Measurements from ENCODE around the gene USP49. TPM values are rescaled to one million over a fixed set of nuclear protein-coding genes. Genes with fewer than 3 reads are reported as not detected.
"Not testable (repeated sequence)": the region's sequence is repeated elsewhere in the genome, so short reads cannot be mapped to it uniquely, and the experiment has no call there.

Gene USP49
- total RNA-seq, result 1.8 and 4.1 TPM in 2 replicates

GRCh38 chr6:41895300-41896233 is at the start of gene USP49:
Gene USP49 (minus strand): TSS chr6:41895375. CDS start chr6:41806983, 88,392 bp downstream.
- peak; percentile 62 for DNase-seq (ENCODE audit: extremely low read depth, low read depth, low spot score)

GRCh38 chr6:41943456-41943855 is 48.3 kb upstream of the USP49 start:
- DNase-seq (ENCODE audit: extremely low read depth, low read depth, low spot score), result no peak

GRCh38 chr6:41942882-41943281 is 47.7 kb upstream of the USP49 start:
- DNase-seq (ENCODE audit: extremely low read depth, low read depth, low spot score), result not testable (repeated sequence)

DNA sequence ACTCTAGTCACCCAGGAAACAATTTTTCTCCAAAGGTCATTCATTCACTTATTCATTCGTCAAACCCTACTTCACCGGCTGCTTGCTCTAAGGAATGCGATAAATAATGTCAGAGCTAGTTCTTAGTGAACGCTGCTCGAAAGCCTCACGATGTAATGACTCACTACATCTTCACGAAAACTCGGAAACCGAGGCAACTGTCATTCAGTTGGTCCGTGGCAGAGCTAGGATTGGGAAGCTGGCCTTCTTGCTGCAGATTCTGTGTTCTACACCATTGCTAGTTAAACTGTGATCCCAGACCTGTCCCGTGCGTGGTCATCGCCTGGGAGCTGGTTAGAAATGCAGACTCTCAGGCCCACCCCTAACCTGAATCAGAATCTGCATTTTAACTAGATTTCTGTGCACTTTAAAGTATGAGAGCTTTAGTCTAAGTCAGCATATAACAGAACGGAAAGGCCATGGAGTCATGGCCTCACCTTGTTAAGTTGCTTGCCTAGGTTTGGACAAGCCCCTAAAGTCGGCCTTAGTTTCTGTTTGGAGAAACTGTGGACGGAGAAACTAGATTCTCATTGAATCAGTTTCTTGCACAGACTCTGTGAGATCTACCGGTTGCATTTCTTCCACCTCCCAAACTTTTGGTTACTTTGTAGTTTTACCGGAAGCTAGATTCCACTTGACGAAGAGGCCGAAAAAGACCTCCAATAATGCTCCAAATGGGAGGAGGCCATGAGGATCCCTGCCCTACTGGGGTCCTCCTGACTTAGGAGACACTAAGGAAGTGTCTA is 47.1 kb upstream of the USP49 start:
- no peak for DNase-seq (ENCODE audit: extremely low read depth, low read depth, low spot score)

DNA sequence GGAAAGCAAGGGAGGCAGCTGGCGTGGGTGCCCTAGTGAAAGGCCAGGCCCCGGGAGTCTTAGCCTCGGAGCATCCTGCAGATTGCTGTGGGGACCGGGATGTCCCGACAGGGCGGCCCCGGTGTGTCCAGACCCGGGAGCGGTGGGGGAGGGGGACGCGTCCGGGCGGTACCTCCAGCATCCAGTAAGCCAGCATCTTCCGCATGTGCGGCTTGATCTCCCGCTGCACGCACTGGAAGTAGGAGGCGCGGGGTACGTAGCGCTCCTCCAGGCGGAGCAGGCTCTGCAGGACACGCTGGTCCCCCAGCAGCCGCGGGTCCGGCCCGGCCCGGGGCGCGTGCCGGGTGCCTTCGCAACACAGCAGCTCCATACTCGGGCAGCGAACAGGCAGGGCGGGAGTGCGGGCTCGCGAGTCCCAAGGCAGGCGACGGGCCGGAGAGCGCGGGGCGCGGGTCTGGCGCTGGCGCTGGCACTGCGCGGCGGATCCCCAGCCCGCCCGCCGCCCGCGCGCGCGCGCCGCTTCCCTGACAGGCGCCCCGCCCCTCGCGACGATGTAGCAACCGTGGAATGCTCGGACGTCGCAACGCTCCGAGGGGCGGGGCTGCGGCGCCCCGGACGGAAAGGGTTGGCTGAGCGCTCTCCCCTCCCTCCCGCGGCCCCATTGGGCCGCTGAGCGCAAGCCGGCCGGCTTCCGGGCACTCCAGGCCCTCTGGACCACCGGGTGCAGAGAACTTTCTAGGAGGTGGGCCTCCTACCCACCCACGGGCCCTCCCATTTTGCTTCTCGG is 46.3 kb upstream of the USP49 start, which contains the start of gene CCND3:
Gene CCND3, minus strand, starts transcription at position 529 of the 787 bp plus-strand sequence. Its CDS starts 159 bp downstream, at position 370.
- no peak for DNase-seq (ENCODE audit: extremely low read depth, low read depth, low spot score)

- DNase-seq (ENCODE audit: extremely low read depth, low read depth, low spot score), result no peak
These were observed 45.6 kb upstream of the USP49 start for GRCh38 chr6:41940759-41941279.

DNA sequence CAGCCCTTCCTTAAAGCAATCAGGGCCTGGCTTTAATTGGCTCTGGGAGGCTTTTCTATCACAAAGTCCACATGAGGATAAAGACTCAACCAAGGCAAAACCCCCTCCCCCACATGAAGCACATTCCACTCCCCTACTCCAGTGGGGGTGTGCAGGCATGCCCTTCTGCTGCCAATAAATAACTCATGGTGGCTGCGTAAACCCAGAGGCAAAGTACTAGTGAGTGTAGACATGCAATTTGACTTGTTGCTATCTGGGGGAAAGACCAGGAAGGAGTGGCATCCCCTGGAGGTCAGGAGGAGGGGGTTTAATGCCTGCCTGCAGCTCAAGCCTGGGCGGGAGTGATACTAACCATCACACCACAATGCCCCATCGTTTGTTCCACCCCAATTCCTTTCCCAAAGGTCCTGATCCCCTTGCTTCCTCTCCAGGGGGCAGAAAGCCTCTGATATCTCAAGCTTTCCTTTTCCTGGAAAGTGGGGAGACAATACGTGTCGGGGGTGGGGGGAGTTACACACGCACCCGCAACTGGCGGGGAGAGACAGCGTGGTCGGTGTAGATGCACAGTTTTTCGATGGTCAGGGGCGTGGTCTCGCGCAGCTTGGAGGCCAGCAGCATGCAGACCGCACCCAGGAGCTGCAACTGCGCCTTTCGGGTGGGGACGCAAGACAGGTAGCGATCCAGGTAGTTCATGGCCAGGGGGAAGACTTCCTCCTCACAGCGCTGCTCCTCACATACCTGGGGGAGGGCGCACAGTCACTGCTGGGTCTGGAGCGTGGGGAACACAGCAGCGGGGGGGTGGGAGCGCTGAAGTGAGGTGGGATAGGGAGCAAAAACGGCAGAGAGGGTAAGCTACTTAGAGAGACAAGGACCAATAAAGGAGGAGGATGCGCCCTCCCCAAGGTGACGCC is 44.9 kb upstream of the USP49 start:
- DNase-seq (ENCODE audit: extremely low read depth, low read depth, low spot score), result no peak

- DNase-seq (ENCODE audit: extremely low read depth, low read depth, low spot score), result no peak
These were observed 44.1 kb upstream of the USP49 start for GRCh38 chr6:41939176-41939847.

GRCh38 chr6:41938590-41939175 is 43.5 kb upstream of the USP49 start:
- no peak for DNase-seq (ENCODE audit: extremely low read depth, low read depth, low spot score)

- DNase-seq (ENCODE audit: extremely low read depth, low read depth, low spot score), result no peak
These were observed 42.8 kb upstream of the USP49 start for GRCh38 chr6:41937861-41938574.

DNA sequence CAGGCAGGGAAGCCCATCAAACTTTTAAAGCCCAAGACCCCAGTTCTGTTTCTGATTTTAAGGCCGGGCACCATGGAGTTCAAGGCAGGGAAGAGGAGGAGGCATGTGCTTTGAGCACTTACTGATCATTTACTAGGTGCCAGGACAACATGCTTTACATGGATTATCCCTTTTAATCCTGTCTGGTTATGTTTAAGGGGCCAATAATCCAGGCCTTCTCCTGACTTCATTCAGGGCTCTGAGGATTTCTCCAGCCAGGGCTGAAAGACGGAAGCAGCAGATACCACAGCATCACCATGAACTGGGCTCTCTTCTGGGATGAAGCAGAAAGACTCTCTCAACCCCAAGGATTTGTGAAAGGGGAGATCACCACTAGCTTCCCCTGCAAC is 42.3 kb upstream of the USP49 start:
- DNase-seq (ENCODE audit: extremely low read depth, low read depth, low spot score), result no peak

DNA sequence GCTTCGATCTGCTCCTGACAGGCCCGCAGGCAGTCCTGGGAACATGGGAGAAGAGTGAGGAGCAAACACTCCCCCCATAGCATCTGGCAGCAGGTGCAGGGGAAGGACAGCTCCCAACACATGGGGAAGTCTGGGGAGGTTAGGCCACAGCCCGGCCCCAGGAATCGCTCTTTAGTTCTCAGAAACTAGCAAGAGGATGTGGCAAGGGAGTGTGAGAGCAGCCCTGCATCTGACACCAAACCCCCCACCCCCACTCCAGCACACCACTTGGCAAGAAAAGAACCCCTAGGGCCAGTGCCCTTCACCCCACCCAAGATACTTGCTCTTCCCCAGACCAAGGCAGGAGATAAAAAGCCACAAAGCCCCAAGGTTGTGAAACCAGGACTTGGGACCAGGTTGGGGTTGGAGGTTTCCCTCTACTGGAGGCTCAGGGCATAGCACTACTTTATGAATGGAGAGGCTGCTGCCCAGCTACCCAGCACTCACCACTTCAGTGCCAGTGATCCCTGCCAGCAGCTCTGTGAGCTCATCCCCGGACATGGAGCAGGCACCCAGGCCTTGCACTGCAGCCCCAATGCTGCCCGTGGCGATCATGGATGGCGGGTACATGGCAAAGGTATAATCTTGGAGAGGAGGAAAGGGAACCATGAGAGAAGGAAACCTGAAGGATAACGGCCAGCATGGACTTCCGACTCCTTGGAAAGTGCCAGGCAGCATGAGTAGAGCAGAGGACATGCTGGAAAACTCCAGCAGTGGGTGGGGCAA is 41.1 kb upstream of the USP49 start:
- DNase-seq (ENCODE audit: extremely low read depth, low read depth, low spot score), result no peak

GRCh38 chr6:41935685-41936072 is 40.5 kb upstream of the USP49 start:
- DNase-seq (ENCODE audit: extremely low read depth, low read depth, low spot score), result no peak

DNA sequence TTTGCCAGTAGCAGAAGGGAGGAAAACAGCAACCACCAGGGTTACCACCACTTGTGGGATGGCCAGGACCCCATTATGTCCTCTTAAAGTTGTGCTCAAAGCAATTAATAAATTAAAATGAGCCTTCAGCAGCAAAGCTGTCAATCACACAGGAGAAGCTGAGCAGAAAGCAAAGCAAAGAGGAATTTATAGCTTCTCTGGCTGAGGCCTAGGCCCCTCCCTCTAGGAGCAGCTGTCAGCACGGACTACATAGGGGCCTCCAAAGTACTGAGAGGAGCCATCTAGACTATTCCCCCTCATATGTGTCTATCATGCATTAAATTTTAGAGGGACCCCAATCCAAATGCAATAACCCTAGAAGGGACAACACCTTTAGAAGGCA is 40.0 kb upstream of the USP49 start:
- DNase-seq (ENCODE audit: extremely low read depth, low read depth, low spot score), result no peak

DNA sequence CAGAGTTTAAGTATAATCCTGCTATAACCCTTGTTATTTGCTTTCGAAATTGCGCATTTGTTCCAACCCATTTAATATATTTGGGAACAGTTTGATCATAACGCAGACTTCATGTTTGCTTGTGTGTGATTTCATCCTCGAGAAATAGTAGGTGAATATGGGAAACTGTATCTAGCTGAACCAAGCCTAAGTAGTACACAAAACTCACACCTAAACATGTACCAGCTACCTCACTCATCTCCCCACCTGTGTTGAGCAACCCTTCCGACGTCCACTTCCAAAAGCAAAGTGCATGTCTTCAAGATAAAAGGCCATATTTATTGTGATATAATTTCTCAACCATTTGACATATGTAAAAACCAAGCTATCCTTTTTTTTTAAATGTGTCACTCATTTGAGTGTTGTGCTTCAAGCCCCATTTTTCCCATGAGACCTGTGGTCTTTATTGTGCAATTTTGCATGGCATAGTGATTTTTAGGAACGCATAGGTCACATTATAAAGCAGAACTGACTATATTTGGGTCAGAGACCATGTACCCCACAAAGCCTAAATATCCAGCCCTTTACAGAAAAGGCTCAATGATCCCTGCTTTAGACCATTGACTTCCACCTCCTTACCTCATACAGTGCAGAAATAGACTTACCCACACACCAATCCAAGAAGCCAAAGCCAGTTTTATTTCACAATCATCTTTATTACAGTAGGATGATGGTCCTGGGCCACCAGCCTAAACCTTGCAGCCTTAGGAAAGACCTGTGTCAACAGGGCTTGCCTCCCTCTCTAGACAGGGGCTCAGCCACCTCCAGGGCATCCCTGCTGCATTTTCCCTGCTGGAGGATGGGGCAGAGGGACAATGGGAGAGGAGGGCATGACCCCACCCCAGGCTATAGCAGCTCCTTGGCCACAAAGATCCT is 39.4 kb upstream of the USP49 start:
- DNase-seq (ENCODE audit: extremely low read depth, low read depth, low spot score), result no peak

DNA sequence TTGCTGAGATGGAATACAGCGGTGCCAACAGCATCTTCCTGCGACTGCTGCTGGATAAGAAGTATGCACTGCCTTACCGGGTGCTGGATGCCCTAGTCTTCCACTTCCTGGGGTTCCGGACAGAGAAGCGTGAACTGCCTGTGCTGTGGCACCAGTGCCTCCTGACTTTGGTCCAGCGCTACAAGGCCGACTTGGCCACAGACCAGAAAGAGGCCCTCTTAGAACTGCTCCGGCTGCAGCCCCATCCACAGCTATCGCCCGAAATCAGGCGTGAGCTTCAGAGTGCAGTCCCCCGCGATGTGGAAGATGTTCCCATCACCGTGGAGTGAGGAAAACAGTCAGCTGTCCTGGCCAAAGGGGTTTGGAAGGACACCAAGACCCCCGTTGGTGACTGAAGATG is 37.2 kb upstream of the USP49 start:
- DNase-seq (ENCODE audit: extremely low read depth, low read depth, low spot score), result no peak

Data from glomerular endothelial cell (primary cell).